Body of pancreas (tissue), 4 donors: ENCODE measurements around the gene SPSB2.

Experiments
- CTCF ChIP-seq, 7 experiments: fragments of 450-650 bp in 4 of 7; fragments of 200-600 bp in 3 of 7; sonication (generic) in 3 of 7; IDR thresholded peaks; one replicate each; pipeline ENCODE4 v1.5.1; 2016 to 2019; ENCODE audit warnings: antibody characterized with exemption in 7 of 7
- POLR2A ChIP-seq, 3 donors: fragments of 450-650 bp; IDR thresholded peaks; one replicate each; pipeline ENCODE4 v1.6.1; 2016; ENCODE audit warnings: antibody characterized with exemption in 3 of 3, mild to moderate bottlenecking in 2 of 3

GRCh38 chr12:6843118-6843902 is 29.8 kb downstream of the SPSB2 start:
- no peak for TF ChIP-seq POLR2A (IDR thresholded peaks at IDR 0.05)
- no peak for TF ChIP-seq CTCF (IDR thresholded peaks at IDR 0.05)
